Stimulated activated CD4-positive, alpha-beta T cell treated with anti-CD3 and anti-CD28 coated beads, Interleukin-4, amount 100 ng/mL, for 24 hours (primary cell): Measurements from ENCODE around the gene RBM26.

Experiments used
- DNase-seq: peaks from one replicate; pipeline ENCODE4 v3.0.0-alpha.2; 2020

RBM26 gene

DNA sequence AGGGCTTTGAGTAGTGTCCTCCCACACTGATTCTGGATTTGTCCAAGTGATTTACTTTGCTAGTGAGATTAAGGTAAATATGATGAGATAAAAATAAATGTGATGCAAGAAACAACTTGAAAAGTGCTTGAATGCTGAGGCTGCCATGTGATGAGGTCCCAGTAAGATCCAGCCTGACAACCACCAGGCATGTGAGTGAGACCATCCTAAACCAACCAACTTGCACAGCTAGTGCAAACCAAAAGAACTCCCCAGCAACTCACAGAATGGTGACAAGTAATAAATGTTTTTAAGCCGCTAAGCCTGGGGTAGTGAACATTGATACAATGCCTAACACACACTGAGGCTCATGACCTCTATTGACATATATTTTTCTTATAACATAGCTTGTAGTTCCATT, 13.3 kb upstream of the RBM26 start:
- DNase-seq = no peak

DNA sequence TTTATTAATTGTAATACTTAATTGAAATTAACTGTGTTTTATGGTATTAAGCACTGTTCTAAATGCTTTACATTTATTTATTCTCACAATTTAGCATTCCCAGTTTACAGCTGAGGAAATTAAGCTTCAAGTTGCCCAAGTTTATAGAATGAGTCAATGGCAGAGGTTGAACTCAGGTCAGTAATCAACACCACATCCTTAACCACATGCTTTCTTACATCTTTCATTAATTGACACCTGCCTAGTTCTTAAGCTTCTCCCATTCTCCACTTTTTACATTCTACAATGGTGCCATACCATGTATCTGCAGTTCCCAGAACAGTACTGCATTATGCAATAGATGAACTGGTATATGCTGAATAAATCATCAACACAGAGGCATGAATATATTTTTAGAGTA, 11.7 kb upstream of the RBM26 start:
- DNase-seq = no peak

DNA sequence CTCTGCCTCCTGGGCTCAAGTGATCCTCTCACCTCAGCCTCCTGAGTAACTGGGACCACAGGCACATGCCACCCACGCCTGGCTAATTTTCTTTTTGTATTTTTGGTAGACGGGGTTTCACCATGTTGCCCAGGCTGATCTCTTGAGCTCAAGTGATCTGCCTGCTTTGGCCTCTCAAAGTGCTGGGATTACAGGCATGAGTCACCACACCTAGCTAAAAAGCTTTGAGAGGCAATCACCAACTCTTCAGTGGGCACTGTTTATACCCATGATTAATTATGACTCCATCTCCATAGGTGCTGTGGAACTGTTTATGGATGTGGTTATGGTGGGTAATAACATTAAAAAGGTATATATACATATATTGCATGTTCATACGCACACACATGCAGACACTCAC, 7.5 kb upstream of the RBM26 start:
- no peak for DNase-seq

DNA sequence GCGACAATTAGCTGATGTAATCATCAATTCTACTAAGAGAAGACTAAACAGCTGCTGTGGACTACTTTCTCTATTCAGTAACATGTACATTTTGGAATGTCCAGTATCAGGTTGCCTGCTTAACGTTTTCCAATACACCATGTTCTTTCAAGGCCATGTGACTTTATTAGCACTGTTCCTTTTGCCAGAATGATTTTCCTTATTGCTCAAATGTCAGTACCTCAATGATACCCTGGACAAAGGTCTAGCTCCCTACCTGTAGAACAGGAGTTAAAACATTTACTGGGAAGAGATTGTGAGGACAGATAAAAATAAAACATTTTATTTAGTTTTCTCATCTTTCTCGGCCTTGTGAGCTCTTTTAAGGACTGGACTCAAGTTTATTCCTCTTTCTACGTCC, 3.8 kb upstream of the RBM26 start:
- DNase-seq = no peak

DNA sequence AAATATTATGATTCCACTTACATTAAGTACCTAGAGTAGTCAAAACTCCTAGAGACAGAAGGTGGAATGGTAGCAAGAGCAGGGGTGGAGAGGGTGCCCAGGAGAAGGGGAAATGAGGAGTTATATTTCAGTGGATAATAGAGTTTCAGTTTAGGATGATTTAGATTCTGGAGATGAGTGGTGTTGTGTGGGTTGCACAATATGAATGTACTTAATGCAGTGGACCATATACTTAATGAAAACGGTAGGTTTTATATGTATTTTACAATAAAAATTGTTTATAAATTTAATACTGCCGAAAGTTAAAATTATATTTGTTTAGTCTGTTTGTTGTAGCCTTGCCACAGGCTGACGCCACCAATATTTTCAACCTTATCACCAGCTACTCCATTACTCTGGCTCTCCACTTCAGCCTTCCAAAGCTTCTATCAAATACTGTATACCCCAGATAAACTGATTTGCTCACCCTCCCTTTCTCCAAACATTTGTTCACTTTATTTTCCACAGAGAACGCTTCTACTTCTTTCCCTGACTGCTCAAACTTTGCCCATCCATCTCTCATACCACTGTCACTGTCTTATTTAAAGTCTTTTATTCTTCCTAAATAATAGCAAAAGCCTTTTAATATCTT, 1.4 kb upstream of the RBM26 start:
- DNase-seq = no peak

DNA sequence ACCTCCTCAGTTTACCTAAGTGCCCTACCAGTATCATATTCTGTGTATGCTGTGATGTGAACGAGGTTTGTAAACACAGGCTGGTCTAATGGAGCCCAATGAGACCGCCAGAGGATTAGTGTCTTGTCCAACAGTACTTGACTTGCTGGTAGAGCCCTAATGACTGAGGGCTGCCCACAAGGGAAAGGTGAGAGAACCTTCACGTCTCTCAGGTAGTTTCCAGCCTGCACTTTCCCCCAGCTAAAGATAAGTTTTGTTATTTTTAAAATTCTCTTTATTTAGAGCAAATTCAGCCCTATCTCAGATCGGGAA, 498 bp upstream of the RBM26 start:
- DNase-seq = no peak

DNA sequence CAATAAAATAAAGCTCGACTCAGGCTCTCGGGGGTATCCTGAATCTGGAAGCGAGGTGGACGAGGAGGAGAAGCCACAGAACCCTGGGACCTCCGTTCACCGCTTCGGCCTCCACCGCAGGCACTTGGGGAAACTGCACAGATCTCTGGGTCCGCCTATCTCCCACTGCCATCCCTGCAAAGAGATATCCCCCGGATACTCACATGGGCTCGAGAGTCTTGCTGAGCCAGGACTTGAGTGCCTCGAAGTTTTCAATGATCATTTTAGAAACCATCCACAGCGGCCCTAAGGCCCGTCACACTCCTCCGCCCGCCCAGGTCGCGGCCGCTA, 589 bp downstream of the RBM26 start:
- no peak for DNase-seq

DNA sequence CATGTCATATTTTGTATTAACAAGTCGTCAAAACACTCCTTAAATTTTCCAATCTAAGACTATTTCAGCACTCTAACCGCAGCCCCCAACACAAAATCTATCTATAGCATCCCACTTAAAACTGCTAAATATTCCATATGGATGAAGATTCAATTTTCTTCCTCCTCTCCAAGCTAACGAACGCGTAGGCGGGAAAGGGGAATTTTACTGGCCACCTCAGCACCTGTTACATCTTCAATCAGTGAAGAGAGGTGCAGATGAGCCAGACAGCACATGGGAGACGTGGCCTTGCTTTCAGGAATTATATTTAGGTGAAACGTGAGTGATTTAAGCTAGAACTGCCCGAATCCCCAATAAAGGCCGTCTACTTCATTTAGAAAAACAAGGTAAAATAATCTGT, 1.1 kb downstream of the RBM26 start:
- peak; percentile 51 for DNase-seq

DNA sequence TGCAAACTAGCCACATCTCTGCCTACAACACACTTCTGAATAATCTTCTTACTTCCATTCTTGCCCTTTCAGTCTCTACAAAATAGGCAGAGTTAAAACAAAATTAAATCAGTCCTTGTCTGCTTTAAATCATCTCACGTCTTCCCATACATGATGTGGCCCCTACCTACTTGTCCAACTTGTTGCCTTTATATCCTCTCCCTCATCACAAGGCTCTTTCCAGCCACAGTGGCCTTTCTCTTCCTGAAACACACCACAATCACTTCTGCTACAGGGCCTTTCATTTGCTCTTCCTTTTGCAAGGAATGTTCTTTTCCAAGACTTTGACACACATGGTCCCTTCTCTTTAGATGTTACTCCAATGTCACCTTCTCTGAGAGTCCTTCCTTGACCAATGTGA, 1.7 kb downstream of the RBM26 start:
- DNase-seq = no peak

DNA sequence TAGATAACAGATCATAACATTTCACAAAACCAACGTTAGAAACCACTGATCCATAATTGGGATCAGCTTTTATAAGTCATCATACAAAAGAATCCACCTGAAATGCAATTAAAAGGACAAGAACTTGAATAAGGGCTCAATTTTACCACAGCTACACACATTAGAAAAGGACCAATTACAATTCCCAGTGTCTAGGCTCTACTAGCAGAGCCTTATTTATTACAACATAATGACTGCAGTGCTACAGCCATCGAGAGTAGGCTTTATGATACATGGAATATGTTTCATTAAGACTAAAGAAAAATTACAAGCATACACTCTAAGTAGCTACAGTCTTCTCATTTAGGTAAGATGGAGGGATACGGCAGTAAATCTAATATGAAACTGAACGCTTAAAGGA, 2.9 kb downstream of the RBM26 start:
- DNase-seq = no peak

DNA sequence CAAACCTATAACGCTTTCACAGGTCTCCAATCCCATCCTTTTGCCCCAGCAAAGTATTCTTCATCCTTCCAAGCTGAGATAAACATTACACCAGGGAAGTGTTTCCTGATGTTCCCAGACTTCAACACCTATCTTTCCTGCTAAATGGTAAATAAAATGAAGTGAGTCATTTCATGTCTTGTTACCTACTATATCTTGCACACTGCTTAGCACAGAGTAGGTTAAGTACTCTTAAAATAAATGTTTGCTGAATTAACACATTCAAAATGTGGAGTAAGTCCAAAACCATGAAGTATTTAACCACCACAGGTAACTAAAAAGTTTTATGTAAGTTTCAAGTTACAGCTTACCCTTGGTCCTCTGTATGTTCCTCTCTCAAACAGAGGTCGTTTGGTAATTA, 3.4 kb downstream of the RBM26 start:
- no peak for DNase-seq

DNA sequence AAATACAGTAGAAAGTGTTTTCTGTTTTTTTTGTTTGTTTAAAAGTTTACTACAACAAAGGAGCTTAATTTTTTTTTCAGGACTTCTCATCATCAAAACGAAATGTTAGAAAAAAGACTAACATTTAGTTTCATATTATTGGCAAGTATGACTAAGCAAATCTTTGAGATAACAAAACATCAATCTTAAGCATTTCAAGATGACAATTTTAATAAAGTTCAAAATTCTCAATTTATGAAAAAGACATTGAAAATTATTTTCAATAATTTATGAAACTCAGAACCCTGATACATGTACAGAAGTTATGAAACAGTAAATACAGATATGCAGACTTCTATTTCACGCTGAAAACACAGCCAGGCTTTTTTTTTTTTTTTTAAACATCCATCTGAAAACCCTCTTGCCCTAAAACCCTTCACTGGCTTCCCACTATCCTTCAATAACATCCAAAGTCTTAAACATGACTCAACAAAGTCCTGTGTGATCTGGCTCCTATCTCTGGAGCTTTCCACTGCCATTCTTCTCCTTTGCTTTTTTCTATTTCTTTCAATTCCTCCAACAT, 3.9 kb downstream of the RBM26 start:
- DNase-seq = no peak

DNA sequence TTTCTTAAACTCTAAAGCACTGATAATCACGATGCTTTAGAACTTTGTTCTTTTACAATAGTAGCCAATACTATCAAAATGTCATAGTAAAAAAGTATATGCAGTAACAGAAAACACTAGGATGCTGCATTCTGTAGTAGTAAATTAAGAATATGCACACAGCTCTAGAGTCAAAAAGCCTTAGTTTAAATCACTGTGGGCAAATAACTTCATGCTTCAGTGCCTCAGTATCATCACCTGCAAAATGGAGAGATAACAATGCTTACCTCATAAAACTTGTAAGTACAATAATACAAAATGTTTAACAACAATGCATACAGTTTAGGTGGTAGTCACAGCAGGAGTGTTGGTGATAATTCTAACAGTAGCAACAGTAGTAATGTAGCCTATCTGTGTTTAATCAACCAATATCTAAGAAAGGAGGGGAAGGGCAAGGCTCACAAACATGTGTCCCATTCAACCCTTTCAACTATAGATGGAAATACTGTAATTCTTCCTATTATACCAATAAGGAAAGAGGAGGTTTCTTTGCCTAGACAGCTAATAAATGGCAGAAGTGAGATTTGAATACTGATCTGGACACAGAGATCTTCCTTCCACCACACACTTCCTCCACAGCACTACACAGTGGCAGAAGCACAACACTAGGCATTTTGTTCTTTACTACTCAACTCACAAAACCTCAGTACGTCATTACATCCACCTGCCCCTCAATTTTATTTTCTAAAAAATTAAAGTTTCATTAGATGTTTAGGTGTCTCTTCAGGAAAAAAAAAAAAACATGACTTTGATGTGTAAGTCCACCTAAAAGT, 4.6 kb downstream of the RBM26 start:
- no peak for DNase-seq

DNA sequence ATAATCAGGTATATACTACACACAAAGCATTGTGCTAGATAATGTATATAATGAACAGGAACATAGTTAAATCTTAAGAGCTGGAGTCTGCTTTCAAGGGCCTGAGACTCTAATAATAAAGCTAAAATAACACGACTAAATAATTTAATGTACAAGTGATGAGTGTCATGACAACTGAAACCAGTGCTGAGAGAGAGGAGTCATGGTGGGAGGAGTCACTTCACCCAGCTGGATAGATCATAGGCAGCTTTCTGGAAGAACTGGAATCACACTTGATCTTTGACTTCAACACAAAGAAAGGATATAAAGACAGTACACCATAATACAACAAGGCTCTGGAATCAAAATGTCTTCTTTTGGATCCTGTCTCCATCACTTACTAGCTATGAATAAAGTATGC, 7.1 kb downstream of the RBM26 start:
- peak; percentile 16 for DNase-seq

DNA sequence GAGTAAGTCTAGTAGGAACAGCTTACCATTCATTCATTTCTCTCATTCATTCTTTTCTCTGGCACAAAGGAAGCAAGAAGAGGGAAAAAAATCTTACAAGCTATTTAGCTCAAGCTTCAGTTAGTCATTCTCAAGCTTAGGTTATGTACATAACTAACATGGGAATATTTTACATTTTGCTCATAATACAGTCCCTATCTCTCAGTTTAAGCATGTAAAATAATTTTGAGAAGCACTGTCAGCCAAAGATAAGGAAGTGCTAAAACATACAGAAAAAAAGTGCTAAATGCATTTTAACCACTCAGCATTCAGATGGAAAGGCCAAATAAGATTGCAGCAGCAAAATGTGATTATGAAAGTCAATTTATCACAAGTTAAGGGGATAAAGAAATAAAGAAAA, 7.9 kb downstream of the RBM26 start:
- no peak for DNase-seq

DNA sequence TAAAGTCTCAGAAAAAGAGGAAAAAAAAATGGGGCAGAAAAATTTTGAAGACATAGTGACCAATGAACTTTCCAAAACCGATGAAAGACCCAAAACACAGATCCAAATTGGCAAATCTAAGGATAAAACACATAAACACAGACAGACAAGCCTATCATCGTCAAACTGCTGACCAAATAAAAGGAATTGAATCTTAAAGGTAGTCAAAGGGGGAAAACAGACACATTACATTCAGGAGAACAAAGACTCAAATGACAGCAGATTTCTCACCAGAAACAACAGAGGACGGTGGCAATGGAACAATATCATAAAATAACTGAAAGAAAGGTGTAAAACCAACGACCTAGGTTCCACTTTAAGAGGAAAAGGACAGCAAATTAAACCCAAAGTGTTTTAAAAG, 10.2 kb downstream of the RBM26 start:
- DNase-seq = no peak

DNA sequence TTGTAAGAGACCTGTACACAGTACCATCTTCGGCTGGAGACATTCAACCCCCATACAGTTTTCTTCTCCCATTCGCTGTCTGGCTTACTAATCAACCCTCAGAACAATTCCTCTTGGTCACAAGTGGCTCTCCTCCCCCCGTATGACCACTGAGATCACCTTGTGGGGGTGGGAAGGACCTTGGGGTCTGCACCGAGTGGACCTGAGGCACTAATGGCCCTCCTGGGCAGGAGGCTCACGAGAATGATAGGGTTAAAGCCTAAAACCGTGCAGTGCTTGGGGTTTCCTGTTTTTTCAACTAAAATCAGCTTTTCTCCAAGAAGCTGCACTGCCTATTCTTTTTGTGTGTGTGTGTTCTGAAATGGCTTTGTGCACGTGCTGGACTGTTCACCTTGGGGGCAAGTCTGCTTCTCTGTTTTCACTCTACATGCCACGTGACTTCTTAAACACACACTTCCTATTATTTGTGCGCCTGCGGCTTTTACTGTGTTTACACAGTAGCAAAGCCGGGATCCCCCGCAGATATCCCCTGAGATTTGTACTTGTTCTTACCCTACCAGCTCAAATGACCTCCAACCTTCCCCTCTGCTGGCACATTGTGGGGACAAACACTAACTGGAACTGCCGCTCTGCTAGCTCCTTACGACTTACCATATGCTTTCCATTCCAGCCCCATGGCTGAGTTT, 12.3 kb downstream of the RBM26 start:
- DNase-seq = peak; percentile 18

DNA sequence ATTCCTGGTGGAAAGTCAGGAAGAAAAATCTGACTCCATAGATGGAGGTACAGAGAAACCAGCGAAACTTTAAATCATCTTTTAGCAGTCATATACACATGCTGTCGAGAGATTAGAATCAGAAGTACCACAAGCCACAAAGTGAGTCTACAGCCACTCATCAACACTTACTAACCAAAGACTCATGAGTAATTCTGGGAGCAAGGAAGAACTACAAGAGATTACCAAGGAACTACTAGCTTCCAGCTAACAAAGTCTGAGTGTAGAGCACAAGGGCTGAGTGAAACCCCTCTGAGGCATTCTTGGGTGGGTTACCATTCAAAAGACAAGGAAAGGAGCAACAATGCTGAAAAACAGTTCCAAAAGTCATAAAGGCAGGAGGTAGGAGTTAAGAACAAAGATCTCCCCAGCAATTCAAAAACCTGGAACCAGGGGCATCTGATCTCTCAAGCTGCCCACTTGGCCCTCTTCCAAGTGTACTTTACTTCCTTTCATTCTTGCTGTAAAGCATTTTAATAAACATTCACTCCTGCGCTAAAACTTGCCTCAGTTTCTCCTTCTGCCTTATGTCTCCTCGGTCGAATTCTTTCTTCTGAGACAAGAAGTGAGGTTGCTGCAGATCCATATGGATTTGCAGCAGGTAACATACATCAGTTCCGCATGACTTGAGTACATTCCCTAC, 13.0 kb downstream of the RBM26 start:
- peak; percentile 35 for DNase-seq

DNA sequence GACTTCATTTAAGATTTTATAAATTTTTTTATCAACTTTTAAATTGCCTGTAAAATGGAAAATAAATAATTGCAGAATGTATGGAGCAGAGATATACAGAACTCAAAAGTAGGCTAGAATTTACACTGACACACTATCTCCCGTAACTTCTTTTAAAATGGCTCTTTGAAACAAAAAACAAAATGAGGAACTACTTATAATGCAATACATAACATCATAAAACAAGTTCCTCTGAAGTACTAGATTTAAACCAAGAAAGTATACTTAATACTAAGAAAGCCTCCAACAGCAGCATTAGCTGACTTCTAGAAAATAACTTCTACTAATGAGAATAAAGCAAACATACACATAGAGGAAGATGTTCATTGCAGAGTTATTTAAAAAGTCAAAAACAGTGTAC, 17.0 kb downstream of the RBM26 start:
- DNase-seq = no peak

DNA sequence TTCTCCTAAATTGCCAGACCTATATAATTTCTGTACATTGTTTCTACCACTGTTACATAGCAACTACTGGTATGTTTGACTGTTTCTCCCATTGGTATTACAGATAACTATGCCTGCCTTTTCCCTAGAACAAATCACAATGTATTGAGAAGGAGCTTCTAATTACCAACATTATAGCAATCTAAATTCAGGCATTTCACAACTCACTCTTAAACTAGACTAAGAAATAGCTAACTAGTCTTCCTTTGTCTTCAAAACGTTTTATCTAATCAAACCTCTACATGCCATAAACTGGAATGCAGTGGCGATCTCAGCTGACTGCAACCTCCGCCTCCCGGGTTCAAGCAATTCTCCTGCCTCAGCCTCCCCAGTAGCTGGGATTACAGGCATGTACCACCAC, 18.2 kb downstream of the RBM26 start:
- DNase-seq = no peak

DNA sequence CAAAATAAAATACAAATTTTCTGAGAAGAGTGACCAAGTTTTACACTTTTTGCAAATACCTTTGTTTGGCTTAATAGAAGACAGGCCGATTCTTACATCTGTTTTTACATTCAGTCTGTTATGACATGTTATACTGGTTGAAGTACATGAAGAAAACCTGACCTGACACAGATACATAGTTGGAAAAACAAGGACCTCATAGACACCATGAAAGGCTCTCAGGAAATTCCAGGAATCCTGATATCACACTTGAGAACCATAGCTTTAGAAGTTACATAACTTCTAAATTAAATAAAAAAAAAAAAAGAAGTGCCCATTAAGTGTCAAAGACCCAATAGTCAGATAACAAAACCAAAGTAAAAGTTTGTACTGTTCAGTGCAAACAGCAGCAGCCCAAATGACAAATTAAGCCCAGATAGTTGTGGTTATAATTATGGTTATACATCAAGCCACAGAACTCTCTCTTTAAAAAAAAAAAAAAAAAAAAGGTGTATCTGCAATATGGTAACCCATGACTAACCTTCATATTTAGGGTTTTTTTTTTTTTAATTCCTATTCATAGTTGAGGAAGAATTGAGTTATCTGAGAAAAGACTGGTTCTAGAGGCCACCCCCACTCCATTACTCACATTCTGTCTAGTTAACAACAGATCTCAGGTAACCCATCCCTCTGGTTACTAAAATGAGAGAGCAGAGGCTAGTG, 19.8 kb downstream of the RBM26 start:
- DNase-seq = peak; percentile 61

DNA sequence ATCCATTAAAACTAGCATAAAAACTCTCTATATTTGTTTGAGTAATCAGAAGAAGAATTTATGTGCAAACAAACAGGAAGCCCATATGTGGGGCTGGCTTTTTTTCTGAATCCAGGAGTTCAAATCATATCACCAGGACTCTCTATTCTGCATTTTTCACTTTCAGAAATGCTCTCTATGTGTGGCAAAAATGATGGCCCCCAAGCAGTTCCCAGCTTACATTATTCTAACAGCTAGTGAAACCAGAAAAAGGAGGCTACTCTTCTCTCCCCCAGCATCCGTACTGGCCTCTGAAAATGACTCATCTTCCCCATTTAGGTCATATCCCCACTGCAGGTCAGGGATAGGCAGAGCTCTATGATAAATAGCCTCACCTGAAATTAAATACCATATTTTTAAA, 20.4 kb downstream of the RBM26 start:
- DNase-seq = peak; percentile 44

DNA sequence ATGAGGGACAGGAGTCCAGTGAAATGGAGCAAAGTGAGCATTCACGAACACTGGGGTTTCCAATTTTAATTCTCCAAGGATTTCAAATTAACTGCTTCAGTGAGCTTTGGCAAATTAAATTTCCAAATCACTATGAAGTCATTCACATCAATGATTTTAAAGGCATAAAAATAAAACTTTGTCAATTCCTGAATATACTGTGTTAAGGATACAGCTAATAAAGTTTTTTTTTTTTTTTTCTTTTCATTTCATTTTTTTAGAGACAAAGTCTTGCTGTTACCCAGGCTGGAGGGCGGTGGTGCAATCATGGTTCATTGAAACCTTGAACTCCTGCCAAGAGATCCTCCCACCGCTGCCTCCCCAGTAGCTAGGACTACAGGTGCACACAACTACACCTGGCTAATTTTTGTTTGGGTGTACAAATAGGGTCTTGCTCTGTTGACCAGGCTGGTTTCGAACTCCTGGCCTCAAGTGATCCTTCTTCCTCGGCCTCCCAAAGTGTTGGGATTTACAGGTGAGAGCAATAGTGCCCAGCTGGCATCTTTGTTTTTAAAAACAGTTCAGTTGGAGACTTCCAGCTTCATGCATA, 21.9 kb downstream of the RBM26 start:
- DNase-seq = no peak
